ENCODE measurements around the gene SH3RF3. TPM values are rescaled to one million over a fixed set of nuclear protein-coding genes. Genes with fewer than 3 reads are reported as not detected.

Gene SH3RF3
- total RNA-seq, 1 experiment from 2014 or later: 0.98 TPM

GRCh38 chr2:109343460-109343859 is 214.5 kb downstream of the SH3RF3 start:
- intact Hi-C loops (cut with micrococcal nuclease; ENCODE audit: unreplicated experiment): no loop called here
- Mint-ChIP-seq H3K4me3 (ENCODE audit: unreplicated experiment) (no peak overlapping the region), H3K36me3 (ENCODE audit: insufficient read depth, unreplicated experiment) (no peaks in the 10 kb centered on the region), H3K9me3 (ENCODE audit: unreplicated experiment) (no peaks in the 10 kb centered on the region), H3K27ac (ENCODE audit: unreplicated experiment) (no peak overlapping the region), H3K27me3 (ENCODE audit: insufficient read depth, unreplicated experiment) (peaks cover 16% of the 10 kb centered on the region), H3K4me1 (ENCODE audit: low read depth, unreplicated experiment) (no peaks in the 10 kb centered on the region)
- H3K9me3 ChIP-seq: no peaks in the 10 kb centered on the region
- CTCF ChIA-PET: no interaction called here
- H3K4me3 ChIP-seq (ENCODE audit: low read depth, low read length): no peak overlapping the region
- DNase-seq: no peak
- no peaks in the 10 kb centered on the region for H3K36me3 ChIP-seq (ENCODE audit: control insufficient read depth, insufficient read depth, low read length)
- no peaks in the 10 kb centered on the region for H3K4me1 ChIP-seq
- no TSS peak for BruUV-seq (replicated peaks)
- H3K27me3 ChIP-seq (replicated peaks; ENCODE audit: control insufficient read depth, insufficient read depth, low read length): no peaks in the 10 kb centered on the region; the same call in none of the 2 replicates
- POLR2A ChIA-PET: no interaction called here
- no peak for TF ChIP-seq CTCF (IDR thresholded peaks at IDR 0.05; ENCODE audit: insufficient read depth in 1 of 2, low read depth in 1 of 2, low read length in 1 of 2, severe bottlenecking in 1 of 2, unreplicated experiment in 1 of 2)

- no peak overlapping the region for H3K27ac Mint-ChIP-seq (ENCODE audit: unreplicated experiment)
- CTCF ChIA-PET: no interaction called here
These were observed 215.3 kb downstream of the SH3RF3 start for GRCh38 chr2:109344270-109344805.

GRCh38 chr2:109345091-109345490 is 216.1 kb downstream of the SH3RF3 start:
- Mint-ChIP-seq H3K27me3 (ENCODE audit: insufficient read depth, unreplicated experiment) (peaks cover 14% of the 10 kb centered on the region), H3K27ac (ENCODE audit: unreplicated experiment) (no peak overlapping the region)
- no peaks in the 10 kb centered on the region; the same call in 1 of the 2 replicates for H3K27me3 ChIP-seq (replicated peaks; ENCODE audit: control insufficient read depth, insufficient read depth, low read length)

More at GRCh38 chr2:109344270-109344805, 215.3 kb downstream of the SH3RF3 start:
- no peak for TF ChIP-seq CTCF (IDR thresholded peaks at IDR 0.05; ENCODE audit: insufficient read depth in 1 of 2, low read depth in 1 of 2, low read length in 1 of 2, severe bottlenecking in 1 of 2, unreplicated experiment in 1 of 2)
- no peak overlapping the region for H3K4me3 Mint-ChIP-seq (ENCODE audit: unreplicated experiment)
- Histone ChIP-seq H3K4me1 (no peaks in the 10 kb centered on the region), H3K9me3 (no peaks in the 10 kb centered on the region), H3K36me3 (ENCODE audit: control insufficient read depth, insufficient read depth, low read length) (no peaks in the 10 kb centered on the region), H3K27me3 (replicated peaks; ENCODE audit: control insufficient read depth, insufficient read depth, low read length) (no peaks in the 10 kb centered on the region; the same call in 1 of the 2 replicates), H3K4me3 (ENCODE audit: low read depth, low read length) (no peak overlapping the region)
- H3K36me3 Mint-ChIP-seq (ENCODE audit: insufficient read depth, unreplicated experiment): no peaks in the 10 kb centered on the region
- DNase-seq: no peak
- H3K4me1 Mint-ChIP-seq (ENCODE audit: low read depth, unreplicated experiment): no peaks in the 10 kb centered on the region
- H3K9me3 Mint-ChIP-seq (ENCODE audit: unreplicated experiment): no peaks in the 10 kb centered on the region
- no TSS peak for BruUV-seq (replicated peaks)
- intact Hi-C loops (cut with micrococcal nuclease; ENCODE audit: unreplicated experiment): no loop called here
- POLR2A ChIA-PET: no interaction called here
- H3K27me3 Mint-ChIP-seq (ENCODE audit: insufficient read depth, unreplicated experiment): peaks cover 18% of the 10 kb centered on the region

More at GRCh38 chr2:109345091-109345490, 216.1 kb downstream of the SH3RF3 start:
- no TSS peak for BruUV-seq (replicated peaks)
- ChIA-PET CTCF (no interaction called here), POLR2A (no interaction called here)
- no peak for DNase-seq
- no peaks in the 10 kb centered on the region for H3K4me1 ChIP-seq
- no peaks in the 10 kb centered on the region for H3K9me3 ChIP-seq
- no peak overlapping the region for H3K4me3 ChIP-seq (ENCODE audit: low read depth, low read length)
- no peaks in the 10 kb centered on the region for H3K36me3 Mint-ChIP-seq (ENCODE audit: insufficient read depth, unreplicated experiment)
- no peak for TF ChIP-seq CTCF (IDR thresholded peaks at IDR 0.05; ENCODE audit: insufficient read depth in 1 of 2, low read depth in 1 of 2, low read length in 1 of 2, severe bottlenecking in 1 of 2, unreplicated experiment in 1 of 2)
- no peaks in the 10 kb centered on the region for H3K9me3 Mint-ChIP-seq (ENCODE audit: unreplicated experiment)
- no peaks in the 10 kb centered on the region for H3K4me1 Mint-ChIP-seq (ENCODE audit: low read depth, unreplicated experiment)
- no peaks in the 10 kb centered on the region for H3K36me3 ChIP-seq (ENCODE audit: control insufficient read depth, insufficient read depth, low read length)
- intact Hi-C loops (cut with micrococcal nuclease; ENCODE audit: unreplicated experiment): no loop called here
- H3K4me3 Mint-ChIP-seq (ENCODE audit: unreplicated experiment): no peak overlapping the region

Measured in Caco-2 (cell line).